KG1 (cell line): ENCODE measurements around the gene CNGA2.

Experiments
- DNase-seq: peaks from one replicate; lab custom pipeline; 2025; lab: John Stamatoyannopoulos, UW

CNGA2 gene

DNA sequence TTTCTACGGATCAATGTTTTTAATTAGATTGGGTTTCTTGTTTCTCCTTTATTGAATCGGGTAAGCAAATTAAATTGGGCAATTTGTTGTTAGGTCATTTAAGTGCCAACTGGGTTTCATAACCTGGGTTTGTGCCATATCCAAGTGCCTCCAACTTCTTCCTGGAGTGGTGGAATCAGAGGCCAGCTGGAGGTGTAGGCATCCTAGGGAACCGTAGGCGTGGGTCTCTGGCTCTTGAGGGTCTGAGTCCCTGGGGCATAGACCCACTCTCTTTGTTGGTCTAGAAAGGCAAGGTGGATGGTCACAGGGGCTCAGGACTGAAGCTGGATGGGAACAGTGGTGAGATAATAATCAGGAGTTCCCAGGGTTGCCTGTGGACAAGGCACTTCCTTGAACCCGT, 18.3 kb downstream of the CNGA2 start:
- no peak for DNase-seq

DNA sequence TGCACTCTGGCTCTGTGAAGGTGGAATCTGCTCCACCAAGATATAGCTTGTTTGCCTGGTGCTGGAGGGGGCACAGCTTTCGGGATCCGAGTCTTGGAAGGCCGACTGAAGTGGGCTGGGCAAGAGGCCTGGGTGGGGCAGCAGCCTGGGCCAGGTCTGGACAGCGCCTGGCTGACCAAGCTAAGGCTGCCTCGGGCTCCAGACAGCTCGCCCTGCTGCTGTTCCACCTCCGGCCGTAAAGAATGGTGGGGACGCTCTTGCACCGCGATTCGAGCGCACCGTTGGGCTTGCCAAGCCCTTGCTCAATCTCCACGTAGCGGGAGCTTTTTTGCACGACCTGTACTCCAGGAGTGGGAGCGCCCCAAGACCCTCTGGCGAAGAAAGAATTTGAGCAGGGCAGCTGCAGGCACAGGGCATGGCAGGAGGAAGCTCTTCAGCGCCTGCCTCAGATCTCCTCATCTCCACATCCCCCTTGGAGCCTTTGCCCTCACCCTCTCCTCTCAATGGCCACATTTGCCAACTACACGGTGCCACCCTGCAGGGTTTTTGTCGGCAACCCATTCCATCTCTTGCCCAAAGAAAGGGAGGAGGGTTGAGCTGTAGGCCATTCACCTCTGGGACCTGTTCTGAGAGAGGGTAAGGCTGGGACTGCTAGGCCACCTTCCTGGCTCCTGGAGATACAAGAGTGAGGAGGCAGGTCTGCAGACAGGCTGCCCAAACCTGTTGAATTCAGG, 18.9 kb downstream of the CNGA2 start:
- DNase-seq, result no peak

DNA sequence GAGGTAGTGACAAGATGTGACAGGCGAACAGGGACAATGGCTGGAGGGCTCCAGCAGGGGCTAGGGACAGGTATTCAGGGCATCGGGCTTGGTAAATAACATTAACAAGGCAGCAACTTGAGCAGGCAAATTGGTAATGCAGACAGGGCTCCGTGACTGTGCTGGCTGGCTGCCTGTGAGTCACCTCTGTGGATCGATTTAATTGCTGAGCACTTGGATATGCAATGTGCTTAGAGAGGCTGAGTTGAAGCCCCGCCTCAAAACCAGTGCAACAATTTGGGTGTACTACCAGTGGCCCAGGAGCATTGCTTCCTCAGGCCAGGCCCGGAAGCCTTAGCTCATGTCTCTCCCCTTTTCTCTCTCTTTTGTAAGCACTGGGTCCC, 19.5 kb downstream of the CNGA2 start:
- DNase-seq, result no peak

DNA sequence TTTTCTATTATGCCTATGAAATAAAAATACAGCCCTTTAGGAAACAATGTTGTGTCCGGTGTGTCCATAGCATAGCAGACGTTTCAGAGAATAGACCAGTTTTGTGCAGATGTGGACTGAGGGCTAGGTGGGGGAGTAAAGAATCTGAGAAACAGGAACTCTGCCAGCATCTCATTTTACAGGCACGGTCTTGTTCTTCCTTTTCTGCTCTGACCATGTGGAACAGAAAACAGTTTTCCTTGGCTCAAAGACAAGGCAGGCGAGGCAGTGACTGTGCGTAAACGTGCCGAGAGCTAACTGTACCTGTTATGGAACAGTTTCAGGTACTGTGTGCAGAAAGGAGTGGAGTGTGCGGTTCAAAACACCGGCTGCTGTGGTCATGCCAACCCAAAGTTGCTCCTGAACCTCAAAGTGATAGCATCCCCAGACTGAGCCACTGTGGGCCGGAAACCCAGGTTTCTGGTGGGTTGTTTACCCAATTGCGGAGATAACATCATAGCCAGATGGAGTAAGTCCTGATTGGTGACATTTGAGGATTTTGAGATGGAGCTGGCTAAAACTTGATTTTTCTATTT, 20.2 kb downstream of the CNGA2 start:
- no peak for DNase-seq

DNA sequence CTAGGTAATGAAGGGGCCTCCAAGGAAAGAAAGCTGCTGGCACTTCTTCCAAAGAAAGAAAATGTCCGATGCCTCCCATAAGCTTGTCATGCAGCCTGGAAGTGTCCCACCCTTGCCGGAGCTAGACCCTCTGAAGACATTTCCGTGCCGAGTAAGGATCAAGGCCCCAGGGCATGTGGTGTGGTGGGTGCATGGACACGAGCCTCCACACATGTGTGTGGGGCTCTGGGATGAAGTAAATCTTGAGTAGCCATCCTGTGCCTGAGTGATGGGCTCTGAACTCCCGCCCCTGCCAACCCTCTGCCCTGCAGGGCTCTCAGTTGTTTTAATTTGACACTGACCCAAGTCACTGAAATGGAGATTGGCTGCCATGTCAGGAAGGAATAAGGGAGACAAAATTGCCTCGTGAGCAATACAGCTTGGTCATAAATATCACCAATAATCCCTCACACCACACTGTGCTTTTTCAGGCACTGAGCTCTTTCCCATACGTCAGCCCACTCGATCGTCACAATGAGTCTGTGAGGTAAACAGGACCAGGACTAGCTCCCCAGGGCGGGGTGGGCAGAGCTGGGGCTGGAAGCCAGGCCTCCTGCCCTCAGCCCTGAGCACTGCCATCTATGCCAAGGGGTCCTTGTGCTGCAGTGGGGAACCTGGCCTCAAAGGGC, 24.6 kb downstream of the CNGA2 start:
- no peak for DNase-seq

DNA sequence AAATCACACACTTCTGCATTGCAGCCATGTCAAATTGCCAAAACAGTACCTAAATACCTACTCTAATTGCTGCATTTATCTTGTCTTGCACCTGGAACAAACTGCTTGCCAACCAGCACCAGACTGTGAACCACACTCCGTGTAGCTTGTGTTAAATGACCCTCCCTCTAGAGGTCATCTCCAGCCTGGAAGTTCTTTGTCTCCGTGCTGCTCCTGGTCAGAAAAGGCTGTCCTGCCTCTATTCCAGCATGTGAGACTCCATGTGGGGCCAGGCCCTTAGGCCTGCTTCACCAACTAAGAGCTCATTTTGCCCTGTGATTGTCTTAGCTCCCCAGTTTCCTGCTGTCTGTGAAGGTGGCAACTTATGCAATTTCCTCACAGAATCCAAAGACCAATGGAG, 28.3 kb downstream of the CNGA2 start:
- no peak for DNase-seq

DNA sequence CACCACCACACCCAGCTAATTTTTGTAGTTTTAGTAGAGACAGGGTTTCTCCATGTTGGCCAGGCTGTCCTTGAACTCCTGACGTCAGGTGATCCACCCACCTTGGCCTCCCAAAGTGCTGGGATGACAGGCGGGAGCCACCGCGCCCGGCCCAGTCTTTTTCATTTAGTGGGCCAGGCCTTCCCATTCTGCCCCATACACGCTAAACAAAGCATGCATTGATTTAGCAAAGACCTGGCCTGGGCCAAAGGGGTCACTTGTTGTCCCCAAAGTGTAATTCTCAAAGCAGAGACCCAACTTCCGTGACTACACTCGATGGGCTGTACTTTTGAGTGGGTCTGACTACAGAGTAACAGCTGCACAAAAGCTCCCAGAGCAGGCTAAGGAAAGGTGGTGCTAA, 29.2 kb downstream of the CNGA2 start:
- no peak for DNase-seq

DNA sequence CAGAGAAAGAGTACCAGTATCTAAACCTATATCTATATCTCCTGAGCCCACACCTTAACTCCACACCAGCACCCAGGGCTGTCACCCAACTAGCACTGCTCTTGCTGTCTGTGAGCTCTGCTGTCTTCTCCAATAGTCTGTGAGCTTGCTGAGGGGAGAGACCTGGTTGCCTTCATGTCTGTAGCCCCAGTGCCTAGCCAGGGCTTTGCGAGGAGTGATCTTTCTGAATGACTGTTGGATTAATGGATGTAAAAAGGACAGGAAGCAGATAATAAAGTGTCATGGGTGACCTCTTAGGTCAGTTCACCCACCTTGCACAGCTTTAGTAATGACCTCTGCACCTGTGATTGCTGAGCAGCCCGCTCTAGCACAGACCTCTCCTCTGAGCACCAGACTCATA, 30.5 kb downstream of the CNGA2 start:
- DNase-seq, result no peak

DNA sequence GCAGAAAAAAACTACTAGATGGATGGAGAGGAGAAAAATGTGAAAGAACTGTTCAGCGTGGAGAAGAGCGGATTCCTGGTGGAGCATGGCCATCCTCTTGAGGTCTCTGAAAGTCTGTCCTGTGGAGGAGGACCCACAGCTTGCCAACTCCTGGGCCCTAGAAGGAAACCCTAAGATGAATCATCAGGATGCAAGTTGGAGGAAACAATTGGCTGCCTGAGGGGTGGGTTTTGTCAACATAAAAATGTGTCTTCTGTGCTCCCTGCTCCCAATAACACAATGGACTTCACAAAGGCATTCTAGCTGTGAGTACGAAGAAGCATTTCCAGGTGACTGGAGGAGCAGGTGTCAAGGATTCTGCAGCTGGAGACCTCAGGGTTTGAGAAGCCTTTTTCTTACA, 37.2 kb downstream of the CNGA2 start:
- no peak for DNase-seq

DNA sequence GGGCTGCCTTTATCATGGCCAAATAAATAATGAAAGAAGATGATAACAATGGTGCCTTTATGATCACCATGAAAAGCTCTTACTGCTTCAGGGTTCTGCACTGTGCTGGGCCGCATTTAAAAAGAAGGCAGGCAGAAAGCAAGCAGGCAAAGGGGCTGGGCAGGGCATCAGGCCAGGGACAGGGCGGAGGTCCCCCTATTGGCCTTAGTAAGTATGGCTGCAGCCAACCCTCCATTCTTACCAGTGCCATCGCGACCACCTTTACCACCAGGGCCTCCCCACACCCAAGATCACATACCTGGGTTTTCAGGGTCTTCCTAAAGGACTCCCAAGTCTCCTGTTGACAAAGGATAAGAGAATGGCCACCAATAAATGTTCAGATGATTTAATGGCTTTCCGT, 38.9 kb downstream of the CNGA2 start:
- no peak for DNase-seq

DNA sequence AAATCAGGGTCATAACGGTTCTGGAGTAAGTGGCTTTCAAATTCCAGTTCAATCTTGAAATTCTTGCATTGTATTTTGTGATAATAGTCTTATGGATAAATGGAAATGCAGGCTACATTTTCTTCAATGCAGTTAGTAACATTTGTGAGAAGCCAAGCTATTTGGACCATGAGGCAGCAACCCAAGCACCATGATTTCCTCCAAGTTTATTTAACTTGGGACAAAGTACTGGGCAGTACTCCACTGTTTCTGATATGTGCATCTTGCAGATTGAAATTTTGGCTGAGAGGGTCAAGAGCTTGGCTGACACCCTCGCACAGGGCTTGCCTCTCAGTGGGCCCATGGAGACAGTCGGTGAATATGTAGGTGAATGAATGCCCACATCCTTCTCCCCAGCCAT, 39.9 kb downstream of the CNGA2 start:
- DNase-seq, result no peak

DNA sequence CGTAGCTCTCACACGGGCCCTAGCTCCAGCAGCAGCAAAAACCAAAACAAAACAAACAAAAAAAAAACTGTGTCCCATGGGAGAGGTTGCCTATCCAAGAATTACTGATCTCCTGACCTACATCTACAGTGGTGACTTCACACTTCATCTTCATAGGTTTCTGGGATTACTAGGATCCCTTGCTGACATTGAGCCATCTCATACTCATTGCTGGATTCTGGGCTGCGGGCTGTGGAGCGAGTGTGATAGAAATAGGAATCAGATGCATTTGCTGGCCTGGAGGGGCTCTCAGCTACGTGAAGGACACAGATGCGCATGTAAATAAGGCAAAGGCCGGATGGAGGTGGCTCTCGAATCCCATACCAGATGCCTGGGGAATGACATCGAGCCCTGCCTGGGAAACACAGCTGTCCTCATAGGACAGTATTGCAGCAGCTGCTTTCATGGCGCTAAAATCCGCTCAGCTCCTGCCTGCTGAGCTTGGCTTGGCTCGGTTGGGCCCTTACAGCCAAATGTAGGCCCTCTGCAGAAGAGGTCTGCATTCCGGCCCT, 41.7 kb downstream of the CNGA2 start:
- no peak for DNase-seq

DNA sequence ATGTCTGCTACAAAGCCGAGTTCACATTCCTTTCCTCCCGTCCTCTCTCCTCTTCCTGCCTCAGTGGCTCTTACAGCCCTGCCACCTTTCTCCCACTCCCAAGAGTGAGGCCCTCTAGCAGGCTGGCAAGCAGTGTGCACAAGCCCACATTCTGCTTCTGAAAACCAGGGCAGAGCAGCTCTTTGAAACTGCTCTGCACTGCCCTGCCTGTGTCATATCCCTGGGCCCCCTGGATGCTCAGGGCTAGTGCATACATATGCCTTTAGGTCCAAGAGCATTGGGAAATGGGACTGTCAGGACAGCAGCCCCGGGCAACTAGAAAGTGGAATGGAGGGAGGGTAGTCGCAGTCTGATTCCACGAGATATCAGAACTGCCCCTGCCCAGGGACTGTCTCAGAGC, 42.4 kb downstream of the CNGA2 start:
- DNase-seq, result no peak

DNA sequence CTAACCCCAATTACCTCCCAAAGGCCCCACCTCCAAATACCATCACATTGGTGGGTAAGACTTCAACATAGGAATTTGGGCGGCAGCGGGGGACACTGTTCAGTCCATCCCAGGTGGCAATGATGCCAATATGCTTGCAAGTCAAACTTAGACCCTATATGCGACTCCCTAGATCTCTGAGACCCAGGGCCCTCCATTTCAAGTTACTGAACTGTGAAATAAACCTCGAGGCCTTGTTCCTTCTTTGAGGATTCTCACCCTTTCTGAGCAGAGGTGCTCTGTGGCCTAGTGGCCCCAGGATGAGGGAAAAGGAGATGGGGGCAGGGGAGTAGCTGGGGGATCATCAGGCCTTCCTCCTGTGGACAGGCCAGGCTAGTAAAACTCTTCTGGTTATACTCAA, 44.7 kb downstream of the CNGA2 start:
- DNase-seq, result no peak

DNA sequence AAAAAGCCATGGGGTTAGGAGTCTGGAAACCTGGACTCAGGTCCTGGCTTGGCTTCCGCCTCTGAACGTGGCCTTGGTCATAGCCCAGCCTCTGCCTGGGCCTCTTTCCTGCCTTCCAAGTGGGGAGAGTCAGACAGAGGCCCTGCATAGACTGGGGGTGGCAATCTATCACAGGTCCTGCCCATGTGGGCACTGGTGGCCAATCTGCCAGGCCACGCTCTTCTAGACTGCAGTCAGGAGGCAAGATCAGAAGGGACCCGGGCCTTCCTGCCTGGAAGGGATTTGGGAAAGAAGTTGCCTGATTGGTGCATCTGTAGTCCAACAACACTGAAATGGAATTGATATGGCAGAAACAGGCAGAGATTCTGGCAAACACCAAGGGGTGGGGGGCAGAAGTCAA, 46.1 kb downstream of the CNGA2 start:
- DNase-seq, result no peak

DNA sequence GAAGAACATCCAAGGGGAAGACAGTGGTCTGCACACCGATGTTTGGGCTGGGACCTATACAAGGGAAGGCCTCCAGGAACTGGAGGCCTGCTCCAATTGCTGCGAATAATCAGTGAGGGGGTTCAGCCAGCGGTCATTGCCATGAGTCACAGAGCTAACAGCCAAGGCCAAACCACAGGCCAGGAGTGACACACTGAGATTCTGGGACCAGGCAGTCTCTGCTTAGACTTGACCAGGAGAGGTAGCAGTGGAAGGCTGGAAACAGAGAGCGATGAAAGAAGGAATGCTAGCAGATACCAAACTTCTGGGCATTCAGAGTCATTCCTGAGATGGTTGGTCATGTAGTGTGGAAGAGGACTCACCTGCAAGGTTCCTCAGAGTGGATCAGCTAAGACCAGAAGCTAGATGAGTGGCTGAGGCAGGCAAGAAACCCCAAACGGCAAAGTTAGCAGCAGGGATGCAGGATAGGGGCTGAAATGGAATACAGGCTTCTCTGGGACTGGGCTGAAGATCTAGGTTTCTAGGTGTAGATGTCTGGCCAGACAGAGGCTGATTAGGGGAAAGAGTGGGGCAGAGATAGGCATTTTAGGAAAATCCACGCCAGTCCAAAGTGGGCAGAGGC, 54.7 kb downstream of the CNGA2 start:
- no peak for DNase-seq

DNA sequence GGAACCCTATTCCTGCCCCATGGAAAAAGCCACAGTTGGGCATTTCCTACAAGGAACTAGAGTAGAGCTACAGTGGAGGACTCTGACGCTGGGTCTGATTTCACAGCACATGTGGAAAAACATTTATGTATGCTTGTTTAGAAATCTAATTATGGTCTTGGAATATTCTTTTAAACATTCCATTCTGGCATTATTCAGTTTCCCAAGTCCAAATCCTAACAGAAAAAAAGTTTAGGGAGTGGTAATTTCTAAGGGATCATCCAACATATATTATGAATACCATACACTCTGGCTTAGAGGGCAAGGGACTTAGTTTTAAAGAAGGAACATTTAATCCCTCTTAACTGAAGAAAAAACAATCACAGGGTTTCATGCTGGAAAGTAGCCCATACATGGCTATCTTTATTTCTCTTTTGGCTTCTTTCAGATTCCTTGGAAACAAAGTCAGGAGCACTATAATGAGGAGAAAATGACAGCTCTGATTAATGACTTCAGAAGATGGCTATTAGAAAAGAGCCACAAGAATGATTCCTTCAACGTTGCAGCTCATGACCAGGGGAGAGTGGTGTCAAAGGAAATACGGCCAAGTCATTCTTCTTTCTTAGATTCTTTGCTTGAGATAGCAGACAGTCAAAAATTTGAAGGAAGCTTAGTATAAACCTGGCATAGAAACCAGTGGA, 56.1 kb downstream of the CNGA2 start:
- DNase-seq, result no peak

DNA sequence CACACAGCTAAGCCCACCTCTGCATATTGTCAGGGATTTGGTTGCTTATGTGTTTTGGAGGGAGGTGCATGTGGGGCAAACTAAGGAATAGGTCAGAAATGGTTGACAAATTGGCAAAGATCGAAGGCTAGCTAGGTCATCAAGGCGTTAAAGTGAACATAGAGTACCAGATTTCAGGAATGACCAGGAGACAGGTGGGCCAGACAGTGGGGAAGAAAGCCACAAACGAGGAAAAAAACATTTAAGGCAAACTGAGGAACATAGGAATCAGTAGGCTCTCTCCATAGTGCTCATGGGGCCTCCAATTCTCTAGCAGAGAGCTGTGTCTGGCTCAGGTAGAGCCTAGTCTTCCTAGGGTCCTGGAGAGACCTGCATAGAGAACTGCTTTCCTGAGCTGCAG, 57.4 kb downstream of the CNGA2 start:
- no peak for DNase-seq

DNA sequence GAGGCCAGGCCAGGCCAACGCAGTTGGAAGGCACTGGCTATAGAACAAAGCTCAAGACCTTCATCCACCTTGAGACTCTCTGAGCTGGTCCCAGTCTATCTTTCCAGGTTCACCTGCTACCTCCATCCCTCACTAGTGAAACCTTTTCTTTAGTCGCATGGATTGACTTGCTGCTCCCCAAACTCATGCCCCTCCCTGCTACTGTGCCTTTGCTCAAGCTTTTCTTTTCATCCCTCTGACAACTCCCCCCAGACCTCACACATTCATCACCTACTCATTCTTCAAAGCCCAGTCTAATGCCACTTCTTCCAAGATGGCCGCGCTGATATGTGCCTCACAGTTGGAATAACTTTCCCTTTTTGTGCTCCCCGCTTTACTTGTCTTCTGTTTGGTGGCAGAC, 58.0 kb downstream of the CNGA2 start:
- no peak for DNase-seq

DNA sequence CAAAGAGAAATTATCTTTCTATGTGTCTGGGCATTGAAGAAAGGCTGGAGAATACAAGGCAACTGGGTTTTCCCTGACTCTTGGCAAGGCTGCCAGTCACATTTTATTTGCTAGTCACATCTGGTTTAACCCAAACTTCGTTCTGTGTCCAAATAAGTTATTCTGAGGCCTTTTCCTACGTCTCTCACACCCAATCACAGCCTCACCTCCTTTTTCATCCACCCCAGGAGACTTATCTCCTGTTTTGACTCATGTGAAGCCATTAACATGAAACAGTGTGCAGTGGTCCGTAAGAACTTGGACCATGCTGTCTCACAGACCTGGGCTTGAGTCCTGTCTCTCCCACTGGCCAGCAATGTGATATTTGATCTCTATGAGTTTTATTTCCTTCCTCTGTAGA, 59.3 kb downstream of the CNGA2 start:
- no peak for DNase-seq
